Measurements from ENCODE around the gene USP40.

Gene USP40

GRCh38 chr2:233551491-233551890 lies 15.1 kb downstream of the USP40 start:
- DNase-seq, result no peak

- no peak for DNase-seq
Measured at GRCh38 chr2:233546774-233547173, 19.8 kb downstream of the USP40 start.

GRCh38 chr2:233546101-233546500 lies 20.5 kb downstream of the USP40 start:
- no peak for DNase-seq

GRCh38 chr2:233544200-233544610 lies 22.4 kb downstream of the USP40 start:
- no peak for DNase-seq

- DNase-seq, result no peak
Measured at GRCh38 chr2:233542507-233542906, 24.1 kb downstream of the USP40 start.

GRCh38 chr2:233538741-233539140 lies 27.8 kb downstream of the USP40 start:
- no peak for DNase-seq

- no peak for DNase-seq
Measured at GRCh38 chr2:233535271-233535670, 31.3 kb downstream of the USP40 start.

GRCh38 chr2:233532971-233533370 lies 33.6 kb downstream of the USP40 start:
- no peak for DNase-seq

- DNase-seq, result no peak
Measured at GRCh38 chr2:233531955-233532354, 34.6 kb downstream of the USP40 start.

GRCh38 chr2:233530381-233530780 lies 36.2 kb downstream of the USP40 start:
- DNase-seq, result no peak

- DNase-seq, result no peak
Measured at GRCh38 chr2:233528182-233528581, 38.4 kb downstream of the USP40 start.

GRCh38 chr2:233525791-233526190 lies 40.8 kb downstream of the USP40 start:
- DNase-seq, result no peak

- no peak for DNase-seq
Measured at GRCh38 chr2:233519787-233520611, 46.6 kb downstream of the USP40 start.

- no peak for DNase-seq
Measured at GRCh38 chr2:233513953-233514655, 52.5 kb downstream of the USP40 start.

- no peak for DNase-seq
Measured at GRCh38 chr2:233503947-233504637, 62.5 kb downstream of the USP40 start.

- DNase-seq, result no peak
Measured at GRCh38 chr2:233503481-233503880, 63.1 kb downstream of the USP40 start.

GRCh38 chr2:233501198-233502076 lies 65.1 kb downstream of the USP40 start:
- DNase-seq, result peak; percentile 10

GRCh38 chr2:233499928-233500327 lies 66.7 kb downstream of the USP40 start:
- DNase-seq, result no peak

- DNase-seq, result no peak
Measured at GRCh38 chr2:233498126-233498525, 68.5 kb downstream of the USP40 start.

GRCh38 chr2:233497692-233498091 lies 68.9 kb downstream of the USP40 start:
- DNase-seq, result no peak

- no peak for DNase-seq
Measured at GRCh38 chr2:233495503-233496496, 70.8 kb downstream of the USP40 start.

Data from inflammatory macrophage treated with lipopolysaccharide for 4 hours (primary cell).